Smooth muscle cell (in vitro differentiated cells): ENCODE data around the gene GPR162. TPM values are rescaled to one million over a fixed set of nuclear protein-coding genes. Genes with fewer than 3 reads are reported as not detected.

Source experiments
- DNase-seq: peaks from one replicate; lab custom pipeline; 2025; ENCODE audit not compliant: unreplicated experiment; lab: John Stamatoyannopoulos, UW
- H2AFZ ChIP-seq: fragments of 200-600 bp; sonication (generic); 2 replicates; pipeline ENCODE4 v1.6.0; 2016; ENCODE audit warnings: antibody characterized with exemption, low read depth, mild to moderate bottlenecking
- H3F3A ChIP-seq: fragments of 200-600 bp; sonication (generic); 2 replicates; pipeline ENCODE4 v1.6.0; 2017; ENCODE audit warnings: antibody characterized with exemption, low read depth
- H3K27ac ChIP-seq: fragments of 200-600 bp; sonication (generic); 2 replicates; pipeline ENCODE4 v1.5.1; 2016; ENCODE audit warnings: low read depth, mild to moderate bottlenecking
- H3K27me3 ChIP-seq: fragments of 200-600 bp; sonication (generic); 2 replicates; pipeline ENCODE4 v1.6.1; 2016; ENCODE audit warnings: low read depth, mild to moderate bottlenecking
- H3K36me3 ChIP-seq: fragments of 200-600 bp; sonication (generic); 2 replicates; pipeline ENCODE4 v1.5.1; 2016; ENCODE audit warnings: low read depth
- H3K4me1 ChIP-seq: fragments of 200-600 bp; sonication (generic); 2 replicates; pipeline ENCODE4 v1.5.1; 2016; ENCODE audit warnings: low read depth
- H3K4me2 ChIP-seq: fragments of 200-600 bp; sonication (generic); 2 replicates; pipeline ENCODE4 v1.6.0; 2016; ENCODE audit warnings: mild to moderate bottlenecking
- H3K4me3 ChIP-seq: fragments of 200-600 bp; sonication (generic); 2 replicates; pipeline ENCODE4 v1.5.1; 2016; ENCODE audit warnings: mild to moderate bottlenecking
- H3K79me2 ChIP-seq: fragments of 200-600 bp; sonication (generic); 2 replicates; pipeline ENCODE4 v1.6.0; 2016; ENCODE audit warnings: low read depth, mild to moderate bottlenecking
- H3K9ac ChIP-seq: fragments of 200-600 bp; sonication (generic); 2 replicates; pipeline ENCODE4 v1.6.0; 2016; ENCODE audit warnings: low read depth
- H3K9me3 ChIP-seq: fragments of 200-600 bp; sonication (generic); replicated peaks from 2 replicates; pipeline ENCODE4 v1.5.1; 2016; ENCODE audit warnings: low read depth
- H4K20me1 ChIP-seq: fragments of 200-600 bp; sonication (generic); 2 replicates; pipeline ENCODE4 v1.6.0; 2016; ENCODE audit warnings: low read depth
- CTCF ChIP-seq: fragments of 200-600 bp; sonication (generic); IDR thresholded peaks from 2 replicates; pipeline ENCODE4 v1.5.1; 2017; ENCODE audit warnings: borderline replicate concordance, mild to moderate bottlenecking, antibody characterized with exemption; ENCODE audit not compliant: insufficient read depth, poor library complexity, severe bottlenecking
- WGBS: methylation state at CpG from one replicate; pipeline ENCODE4 v1.1.7; 2016; ENCODE audit warnings: low lambda C conversion rate; 5-methylcytosine and 5-hydroxymethylcytosine counted together
- polyA plus RNA-seq: library from polyadenylated mRNA; unstranded; fragments of >200 nt; fragmentation: Nextera tagmentation; extraction: Ambion mirVana; gene quantifications from 2 replicates; pipeline ENCODE4 v1.2.1, GENCODE V29; 2016
- total RNA-seq: library from RNA; depleted of rRNA; stranded (reverse); fragments of >200 nt; gene quantifications from 2 replicates; pipeline ENCODE4 v1.2.3, GENCODE V29; 2014

The GPR162 gene
- total and polyA plus RNA-seq, 2 experiments from 2014 or later = 0.76 to 2.1 TPM

- peaks cover 7% of the 10 kb centered on the region for H3F3A ChIP-seq
Observed at GRCh38 chr12:6854036-6854435, 32.4 kb downstream of the GPR162 start.

DNA sequence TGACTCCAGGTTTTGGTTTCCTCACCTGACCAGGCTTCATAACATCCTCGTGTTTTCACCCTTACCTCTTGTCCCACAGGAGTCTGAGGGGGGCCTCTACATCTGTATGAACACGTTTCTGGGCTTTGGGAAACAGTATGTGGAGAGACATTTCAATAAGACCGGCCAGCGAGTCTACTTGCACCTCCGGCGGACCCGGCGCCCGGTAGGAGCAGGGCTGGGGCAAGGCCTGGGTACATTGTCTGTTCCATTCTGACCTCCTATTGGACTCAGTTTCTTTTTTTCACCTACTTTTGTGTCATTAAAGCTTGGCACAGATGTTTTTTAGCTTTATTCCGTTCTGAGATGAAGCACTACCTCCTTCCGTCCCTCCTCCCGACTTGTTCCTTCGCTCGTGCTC lies 33.7 kb downstream of the GPR162 start:
- no peak overlapping the region for H3K4me3 ChIP-seq
- H3K4me1 ChIP-seq = no peaks in the 10 kb centered on the region
- H3F3A ChIP-seq = peaks cover 5% of the 10 kb centered on the region
- DNase-seq = no peak
- TF ChIP-seq CTCF = no peak
- peaks cover 3% of the 10 kb centered on the region for H4K20me1 ChIP-seq
- no peak overlapping the region for H2AFZ ChIP-seq
- H3K9me3 ChIP-seq = no peaks in the 10 kb centered on the region
- no peaks in the 10 kb centered on the region for H3K36me3 ChIP-seq
- no peak overlapping the region for H3K9ac ChIP-seq
- peaks cover 20% of the 10 kb centered on the region for H3K79me2 ChIP-seq
- H3K4me2 ChIP-seq = no peak overlapping the region
- WGBS = 97% methylated on average over 14 of the region's 14 CpGs
- no peak overlapping the region for H3K27ac ChIP-seq
- H3K27me3 ChIP-seq = no peaks in the 10 kb centered on the region

More at GRCh38 chr12:6854036-6854435, 32.4 kb downstream of the GPR162 start:
- Histone ChIP-seq H3K4me2 (no peak overlapping the region), H3K4me3 (no peak overlapping the region), H3K27me3 (no peaks in the 10 kb centered on the region), H3K36me3 (no peaks in the 10 kb centered on the region), H2AFZ (no peak overlapping the region), H3K27ac (peak overlapping the region; percentile 43), H3K79me2 (peaks cover 20% of the 10 kb centered on the region), H3K4me1 (no peaks in the 10 kb centered on the region), H3K9ac (no peak overlapping the region), H3K9me3 (no peaks in the 10 kb centered on the region), H4K20me1 (peaks cover 3% of the 10 kb centered on the region)
- no peak for DNase-seq
- 88% methylated on average over 6 of the region's 6 CpGs for WGBS
- TF ChIP-seq CTCF = no peak

- Histone ChIP-seq H3K79me2 (peaks cover 17% of the 10 kb centered on the region), H3K27me3 (no peaks in the 10 kb centered on the region), H3F3A (peaks cover 8% of the 10 kb centered on the region), H2AFZ (no peak overlapping the region), H3K36me3 (no peaks in the 10 kb centered on the region), H3K4me2 (no peak overlapping the region), H3K4me1 (no peaks in the 10 kb centered on the region), H3K27ac (no peak overlapping the region), H3K9me3 (no peaks in the 10 kb centered on the region), H4K20me1 (peaks cover 3% of the 10 kb centered on the region), H3K4me3 (no peak overlapping the region), H3K9ac (no peak overlapping the region)
- no peak for DNase-seq
- WGBS = 91% methylated on average over 2 of the region's 2 CpGs
- no peak for TF ChIP-seq CTCF
Observed at GRCh38 chr12:6858799-6859198, 37.2 kb downstream of the GPR162 start.

DNA sequence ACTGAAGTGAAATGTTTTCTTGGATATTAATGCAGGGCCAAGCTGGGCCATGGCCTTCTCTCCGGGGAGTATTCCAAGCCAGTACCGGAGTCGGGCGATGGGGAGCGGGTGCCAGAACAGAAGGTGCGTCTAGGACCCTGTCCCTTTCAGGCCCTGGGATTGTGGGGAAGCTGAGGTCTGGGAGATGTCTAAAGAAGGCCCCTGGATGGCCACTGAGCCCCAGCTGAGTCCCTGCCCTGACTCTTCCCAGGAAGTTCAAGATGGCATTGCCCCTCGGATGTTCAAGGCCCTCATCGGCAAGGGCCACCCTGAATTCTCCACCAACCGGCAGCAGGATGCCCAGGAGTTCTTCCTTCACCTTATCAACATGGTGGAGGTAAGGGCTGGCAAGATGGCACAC lies 38.5 kb downstream of the GPR162 start:
- no peak for TF ChIP-seq CTCF
- H3K4me3 ChIP-seq = no peak overlapping the region
- H3K79me2 ChIP-seq = peaks cover 4% of the 10 kb centered on the region
- H2AFZ ChIP-seq = no peak overlapping the region
- no peak overlapping the region for H3K27ac ChIP-seq
- whole genome bisulfite sequencing = 95% methylated on average over 9 of the region's 9 CpGs
- H3K36me3 ChIP-seq = no peaks in the 10 kb centered on the region
- H3K27me3 ChIP-seq = no peaks in the 10 kb centered on the region
- no peaks in the 10 kb centered on the region for H3K4me1 ChIP-seq
- no peak overlapping the region for H3K9ac ChIP-seq
- H4K20me1 ChIP-seq = peaks cover under 1% of the 10 kb centered on the region
- no peak overlapping the region for H3K4me2 ChIP-seq
- no peak for DNase-seq
- no peaks in the 10 kb centered on the region for H3K9me3 ChIP-seq
- H3F3A ChIP-seq = peaks cover 12% of the 10 kb centered on the region
